Ishikawa (cell line): Measurements from ENCODE around the gene HOXA13.

Experiments used
- CEBPB ChIP-seq: IDR thresholded peaks from 2 replicates; pipeline ENCODE4 v1.6.1; 2012
- CREB1 ChIP-seq: IDR thresholded peaks from 2 replicates; pipeline ENCODE4 v1.6.1; 2012; ENCODE audit warnings: low read depth
- EGR1 ChIP-seq: IDR thresholded peaks from 2 replicates; pipeline ENCODE4 v1.6.1; 2012
- EP300 ChIP-seq: IDR thresholded peaks from 2 replicates; pipeline ENCODE4 v1.6.1; 2012; ENCODE audit warnings: borderline replicate concordance
- FOXM1 ChIP-seq: IDR thresholded peaks from 2 replicates; pipeline ENCODE4 v1.6.1; 2012; ENCODE audit warnings: low read depth, borderline replicate concordance
- MAX ChIP-seq: IDR thresholded peaks from 2 replicates; pipeline ENCODE4 v1.6.1; 2012
- NFIC ChIP-seq: IDR thresholded peaks from 2 replicates; pipeline ENCODE4 v1.6.1; 2012
- RAD21 ChIP-seq: IDR thresholded peaks from 2 replicates; pipeline ENCODE4 v1.6.1; 2012; ENCODE audit warnings: low read depth
- REST ChIP-seq: IDR thresholded peaks from 2 replicates; pipeline ENCODE4 v1.6.1; 2012; ENCODE audit warnings: low read depth, mild to moderate bottlenecking
- TAF1 ChIP-seq: IDR thresholded peaks from 2 replicates; pipeline ENCODE4 v1.6.1; 2012; ENCODE audit warnings: low read depth, mild to moderate bottlenecking
- TCF12 ChIP-seq: IDR thresholded peaks from 2 replicates; pipeline ENCODE4 v1.6.1; 2012; ENCODE audit warnings: low read depth
- TEAD4 ChIP-seq: IDR thresholded peaks from 2 replicates; pipeline ENCODE4 v1.6.1; 2012
- USF1 ChIP-seq: IDR thresholded peaks from 2 replicates; pipeline ENCODE4 v1.6.1; 2012
- YY1 ChIP-seq: IDR thresholded peaks from 2 replicates; pipeline ENCODE4 v1.6.1; 2012; ENCODE audit warnings: low read depth
- ZBTB7A ChIP-seq: IDR thresholded peaks from 2 replicates; pipeline ENCODE4 v1.6.1; 2012; ENCODE audit warnings: low read depth

Gene HOXA13

GRCh38 chr7:27165089-27165995, 34.5 kb downstream of the HOXA13 start, which contains the start of gene HOXA9:
Gene HOXA9, minus strand, starts transcription at chr7:27165537. Its CDS starts 80 bp downstream, at chr7:27165457.
- TF ChIP-seq TCF12: no peak

GRCh38 chr7:27164367-27165088, 35.4 kb downstream of the HOXA13 start:
- TF ChIP-seq REST (no peak), CEBPB (no peak), FOXM1 (no peak), YY1 (no peak), TCF12 (no peak), TEAD4 (no peak), EP300 (no peak), USF1 (no peak), ZBTB7A (no peak), CREB1 (no peak), NFIC (no peak), TAF1 (no peak), EGR1 (no peak), RAD21 (no peak), MAX (no peak)

- TF ChIP-seq CREB1 (no peak), TAF1 (no peak), USF1 (no peak), RAD21 (no peak), TCF12 (no peak), REST (no peak), CEBPB (no peak), YY1 (no peak), EP300 (no peak), EGR1 (no peak)
Observed at GRCh38 chr7:27164045-27164366, 35.9 kb downstream of the HOXA13 start.

GRCh38 chr7:27163288-27164044, 36.4 kb downstream of the HOXA13 start:
- TF ChIP-seq FOXM1 (no peak), RAD21 (no peak), REST (no peak), USF1 (no peak), TCF12 (no peak), CREB1 (no peak), NFIC (no peak), TEAD4 (no peak), TAF1 (no peak), MAX (no peak), ZBTB7A (no peak), EP300 (no peak), EGR1 (no peak)
